SK-N-SH (cell line): ENCODE measurements around the gene STS. TPM values are rescaled to one million over a fixed set of nuclear protein-coding genes. Genes with fewer than 3 reads are reported as not detected.

Experiments used
- CTCF ChIA-PET: fragments of 300-600, 350-600 bp; formaldehyde crosslinking; extraction: SDS; loops from one replicate; lab custom pipeline; 2021; lab: Yijun Ruan, JAX
- POLR2A ChIA-PET: fragments of 350-600 bp; sonication (Branson Sonifier 250); formaldehyde crosslinking; extraction: SDS; loops from one replicate; lab custom pipeline; 2020; ENCODE audit warnings: antibody characterized with exemption, inconsistent platforms; lab: Yijun Ruan, JAX
- DNase-seq: peaks from one replicate; pipeline ENCODE4 v3.0.0; 2012
- H2AFZ ChIP-seq: fragments of 200-600 bp; sonication (generic); 2 replicates; pipeline ENCODE4 v1.8.1; 2016; ENCODE audit warnings: antibody characterized with exemption, mild to moderate bottlenecking, low read depth
- H3F3A ChIP-seq: fragments of 200-600 bp; sonication (generic); replicated peaks from 2 replicates; pipeline ENCODE3; 2016; ENCODE audit warnings: antibody characterized with exemption, mild to moderate bottlenecking; ENCODE audit not compliant: insufficient read depth
- H3K27ac ChIP-seq, 2 experiments: fragments of 200-500 bp in 1 of 2; fragments of 200-600 bp in 1 of 2; sonication (Bioruptor generic) in 1 of 2; sonication (generic), shearing (Covaris generic) in 1 of 2; 2 replicates each; pipeline versions ENCODE4 v1.5.1 to v1.6.1; 2014 to 2016; ENCODE audit warnings: low read depth in 2 of 2, inconsistent platforms in 1 of 2, low read length in 1 of 2, mild to moderate bottlenecking in 1 of 2, mixed read lengths in 1 of 2
- H3K27me3 ChIP-seq: fragments of 200-600 bp; sonication (generic), shearing (Covaris generic); 2 replicates; pipeline ENCODE4 v1.6.1; 2016; ENCODE audit warnings: mixed run types; ENCODE audit not compliant: insufficient read depth
- H3K36me3 ChIP-seq, 2 experiments: fragments of 200-500 bp in 1 of 2; fragments of 200-600 bp in 1 of 2; sonication (Bioruptor generic) in 1 of 2; sonication (generic) in 1 of 2; replicated peaks in 1 of 2; 2 replicates each; pipeline versions ENCODE3 to v1.5.1; 2014 to 2016; ENCODE audit warnings: low read length in 1 of 2, mild to moderate bottlenecking in 1 of 2; ENCODE audit not compliant: insufficient read depth in 2 of 2, control insufficient read depth in 1 of 2
- H3K4me1 ChIP-seq, 2 experiments: fragments of 200-500 bp in 1 of 2; fragments of 200-600 bp in 1 of 2; sonication (Bioruptor generic) in 1 of 2; sonication (generic), shearing (Covaris generic) in 1 of 2; 2 replicates each; pipeline versions ENCODE4 v1.5.1 to v1.6.1; 2014 to 2016; ENCODE audit warnings: low read depth in 1 of 2, low read length in 1 of 2, mixed run types in 1 of 2; ENCODE audit not compliant: insufficient read depth in 2 of 2, control insufficient read depth in 1 of 2
- H3K4me2 ChIP-seq: fragments of 200-600 bp; sonication (generic), shearing (Covaris generic); 2 replicates; pipeline ENCODE4 v1.6.1; 2017; ENCODE audit warnings: mixed run types
- H3K4me3 ChIP-seq, 2 experiments: fragments of 200-500 bp in 1 of 2; fragments of 200-600 bp in 1 of 2; sonication (Bioruptor generic) in 1 of 2; sonication (generic), shearing (Covaris generic) in 1 of 2; 2 replicates each; pipeline versions ENCODE4 v1.5.1 to v1.8.1; 2014 to 2016; ENCODE audit warnings: low read depth in 2 of 2, inconsistent platforms in 1 of 2, low read length in 1 of 2, mild to moderate bottlenecking in 1 of 2, mixed read lengths in 1 of 2, moderate library complexity in 1 of 2
- H3K79me2 ChIP-seq: fragments of 200-600 bp; sonication (generic); 2 replicates; pipeline ENCODE4 v1.8.1; 2017; ENCODE audit warnings: mild to moderate bottlenecking; ENCODE audit not compliant: insufficient read depth
- H3K9ac ChIP-seq: fragments of 200-600 bp; sonication (generic); 2 replicates; pipeline ENCODE4 v1.6.1; 2017; ENCODE audit warnings: mixed run types
- H3K9me2 ChIP-seq: fragments of 200-600 bp; sonication (generic); 2 replicates; pipeline ENCODE4 v1.6.1; 2017; ENCODE audit warnings: mixed run types
- H3K9me3 ChIP-seq: fragments of 200-600 bp; sonication (generic); 2 replicates; pipeline ENCODE4 v1.6.1; 2017; ENCODE audit warnings: mixed run types, mild to moderate bottlenecking, moderate library complexity
- H4K20me1 ChIP-seq: fragments of 200-600 bp; sonication (generic); 2 replicates; pipeline ENCODE4 v1.6.1; 2017; ENCODE audit warnings: mild to moderate bottlenecking, mixed run types; ENCODE audit not compliant: insufficient read depth
- CHD2 ChIP-seq: fragments of 150-350 bp; IDR thresholded peaks from 2 replicates; pipeline ENCODE4 v1.6.1; 2018; ENCODE audit warnings: low read length; ENCODE audit not compliant: partially characterized antibody
- ELF1 ChIP-seq: IDR thresholded peaks from 2 replicates; pipeline ENCODE4 v1.4.0; 2012
- FOXJ3 ChIP-seq: sonication (generic); formaldehyde crosslinking; IDR thresholded peaks from 2 replicates; pipeline ENCODE4 v1.5.1; 2020; ENCODE audit warnings: mild to moderate bottlenecking, missing genetic modification reagents
- GABPA ChIP-seq: IDR thresholded peaks from 2 replicates; pipeline ENCODE4 v1.4.0; 2012; ENCODE audit warnings: low read depth, mild to moderate bottlenecking
- GATA2 ChIP-seq: sonication (generic); formaldehyde crosslinking; IDR thresholded peaks from 2 replicates; pipeline ENCODE4 v1.5.0; 2020; ENCODE audit warnings: mild to moderate bottlenecking, missing genetic modification reagents
- MEF2A ChIP-seq: IDR thresholded peaks from 2 replicates; pipeline ENCODE4 v1.4.0; 2012; ENCODE audit warnings: low read depth, borderline replicate concordance
- MXI1 ChIP-seq: IDR thresholded peaks from 2 replicates; pipeline ENCODE4 v1.6.1; 2012; ENCODE audit warnings: mild to moderate bottlenecking, low read depth, low read length, improper control_type of control experiment
- RCOR1 ChIP-seq: fragments of 150-350 bp; IDR thresholded peaks from 2 replicates; pipeline ENCODE4 v1.6.1; 2017; ENCODE audit warnings: antibody characterized with exemption, low read length
- SIN3A ChIP-seq: IDR thresholded peaks from 2 replicates; pipeline ENCODE4 v1.6.1; 2012; ENCODE audit warnings: low read depth, mild to moderate bottlenecking, low read length, moderate library complexity, borderline replicate concordance
- TCF12 ChIP-seq: IDR thresholded peaks from 2 replicates; pipeline ENCODE4 v1.4.0; 2012
- TEAD4 ChIP-seq: IDR thresholded peaks from 2 replicates; pipeline ENCODE4 v1.4.0; 2012; ENCODE audit warnings: mild to moderate bottlenecking, borderline replicate concordance; ENCODE audit not compliant: insufficient read depth
- YY1 ChIP-seq: IDR thresholded peaks from 2 replicates; pipeline ENCODE4 v1.4.0; 2012; ENCODE audit warnings: low read depth, mild to moderate bottlenecking
- WGBS: methylation state at CpG from one replicate; pipeline ENCODE4 v1.1.6; 2017; ENCODE audit warnings: low lambda C conversion rate; 5-methylcytosine and 5-hydroxymethylcytosine counted together
- polyA plus RNA-seq, 3 experiments: library from polyadenylated mRNA; depleted of rRNA; stranded (reverse); fragments of >200 nt; gene quantifications; 2 replicates each; pipeline ENCODE4 v1.2.3, GENCODE V29; 2012
- TF ChIP-seq, protein P1 (sequence below): IDR thresholded peaks from 2 replicates; pipeline ENCODE4; 2012
- TF ChIP-seq, protein P2 (sequence below): fragments of 150-350 bp; IDR thresholded peaks from 2 replicates; pipeline ENCODE4 v1.6.1; 2017; ENCODE audit warnings: antibody characterized with exemption, low read length, low read depth, borderline replicate concordance
- TF ChIP-seq, protein P3 (sequence below): fragments of 150-350 bp; IDR thresholded peaks from 2 replicates; pipeline ENCODE4 v1.6.1; 2016; ENCODE audit warnings: mild to moderate bottlenecking, low read depth, low read length
- TF ChIP-seq, protein P4 (sequence below): IDR thresholded peaks from 2 replicates; pipeline ENCODE4 v1.4.0; 2012; ENCODE audit warnings: low read depth, borderline replicate concordance
- TF ChIP-seq, protein P5 (sequence below): fragments of 200-600 bp; sonication (generic); IDR thresholded peaks from 2 replicates; pipeline ENCODE4 v1.6.1; 2017; ENCODE audit warnings: antibody characterized with exemption, mild to moderate bottlenecking, moderate library complexity

STS gene
- polyA plus RNA-seq, 1 of the 3 experiments (the other 2 are of a cell fraction) = 1.1 TPM

DNA sequence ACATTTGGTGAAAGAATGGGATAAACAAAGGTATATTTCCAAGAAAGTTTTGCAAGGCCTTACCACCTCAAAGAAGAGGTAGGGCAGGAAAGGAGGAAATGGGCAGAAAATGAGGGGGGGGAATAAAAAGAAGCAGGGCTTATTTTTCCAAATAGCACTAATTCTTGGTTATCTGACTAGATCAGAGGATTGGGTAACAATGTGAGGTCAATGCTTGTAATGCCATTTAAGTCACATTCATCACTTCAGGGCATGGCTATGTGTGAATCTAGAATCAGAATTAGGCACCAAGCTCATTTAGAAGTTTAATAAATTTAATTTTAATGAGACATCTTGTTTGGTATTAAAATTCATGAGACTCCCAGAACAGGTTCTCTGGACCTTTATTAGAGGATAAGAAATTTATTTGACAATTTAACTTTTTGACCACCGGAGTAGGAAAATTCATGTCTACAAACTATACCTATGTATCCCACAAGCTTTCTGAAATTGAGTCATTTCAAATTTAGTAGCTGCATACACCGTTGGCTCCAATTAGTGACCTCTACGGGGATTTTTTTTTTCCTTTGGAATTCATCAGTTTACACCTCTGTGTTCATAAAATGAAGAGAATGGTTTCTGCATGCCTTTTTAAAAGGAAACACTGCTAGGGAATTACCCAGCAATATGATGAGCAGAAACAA is 1.4 kb upstream of the STS start:
- ChIA-PET POLR2A (no interaction called here), CTCF (interaction anchor here (0.6 to 0.9 kb wide), 2 partner anchors 11 to 14 kb away, joined by 3 read pairs; no protein-coding TSS in a partner anchor)
- H3K79me2 ChIP-seq = peaks cover 62% of the 10 kb centered on the region
- WGBS = 91% methylated on average over 3 of the region's 3 CpGs
- no peak overlapping the region for H2AFZ ChIP-seq
- no peaks in the 10 kb centered on the region for H3K9me3 ChIP-seq
- H3F3A ChIP-seq = no peaks in the 10 kb centered on the region
- no peak for DNase-seq
- H4K20me1 ChIP-seq = peaks cover 8% of the 10 kb centered on the region; the same call in 1 of the 2 replicates
- TF ChIP-seq, protein P1, sequence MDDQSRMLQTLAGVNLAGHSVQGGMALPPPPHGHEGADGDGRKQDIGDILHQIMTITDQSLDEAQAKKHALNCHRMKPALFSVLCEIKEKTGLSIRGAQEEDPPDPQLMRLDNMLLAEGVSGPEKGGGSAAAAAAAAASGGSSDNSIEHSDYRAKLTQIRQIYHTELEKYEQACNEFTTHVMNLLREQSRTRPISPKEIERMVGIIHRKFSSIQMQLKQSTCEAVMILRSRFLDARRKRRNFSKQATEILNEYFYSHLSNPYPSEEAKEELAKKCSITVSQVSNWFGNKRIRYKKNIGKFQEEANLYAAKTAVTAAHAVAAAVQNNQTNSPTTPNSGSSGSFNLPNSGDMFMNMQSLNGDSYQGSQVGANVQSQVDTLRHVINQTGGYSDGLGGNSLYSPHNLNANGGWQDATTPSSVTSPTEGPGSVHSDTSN = no peak
- TF ChIP-seq, protein P2, sequence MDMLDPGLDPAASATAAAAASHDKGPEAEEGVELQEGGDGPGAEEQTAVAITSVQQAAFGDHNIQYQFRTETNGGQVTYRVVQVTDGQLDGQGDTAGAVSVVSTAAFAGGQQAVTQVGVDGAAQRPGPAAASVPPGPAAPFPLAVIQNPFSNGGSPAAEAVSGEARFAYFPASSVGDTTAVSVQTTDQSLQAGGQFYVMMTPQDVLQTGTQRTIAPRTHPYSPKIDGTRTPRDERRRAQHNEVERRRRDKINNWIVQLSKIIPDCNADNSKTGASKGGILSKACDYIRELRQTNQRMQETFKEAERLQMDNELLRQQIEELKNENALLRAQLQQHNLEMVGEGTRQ = no peak
- TF ChIP-seq GABPA (no peak), TCF12 (no peak), FOXJ3 (CRISPR knock-in tag) (no peak), TEAD4 (no peak), GATA2 (no peak), ELF1 (no peak), RCOR1 (no peak), MEF2A (no peak), SIN3A (no peak)
- TF ChIP-seq, protein P3, sequence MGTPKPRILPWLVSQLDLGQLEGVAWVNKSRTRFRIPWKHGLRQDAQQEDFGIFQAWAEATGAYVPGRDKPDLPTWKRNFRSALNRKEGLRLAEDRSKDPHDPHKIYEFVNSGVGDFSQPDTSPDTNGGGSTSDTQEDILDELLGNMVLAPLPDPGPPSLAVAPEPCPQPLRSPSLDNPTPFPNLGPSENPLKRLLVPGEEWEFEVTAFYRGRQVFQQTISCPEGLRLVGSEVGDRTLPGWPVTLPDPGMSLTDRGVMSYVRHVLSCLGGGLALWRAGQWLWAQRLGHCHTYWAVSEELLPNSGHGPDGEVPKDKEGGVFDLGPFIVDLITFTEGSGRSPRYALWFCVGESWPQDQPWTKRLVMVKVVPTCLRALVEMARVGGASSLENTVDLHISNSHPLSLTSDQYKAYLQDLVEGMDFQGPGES = no peak
- H3K4me2 ChIP-seq = no peak overlapping the region
- H3K9me2 ChIP-seq = no peaks in the 10 kb centered on the region
- no peak overlapping the region for H3K4me3 ChIP-seq
- no peaks in the 10 kb centered on the region for H3K27me3 ChIP-seq
- no peak overlapping the region for H3K27ac ChIP-seq
- H3K9ac ChIP-seq = no peak overlapping the region
- peaks cover 0 to 5% of the 10 kb centered on the region in 2 experiments; a peak in 1 of 4 replicates for H3K4me1 ChIP-seq
- no peaks in the 10 kb centered on the region for H3K36me3 ChIP-seq

DNA sequence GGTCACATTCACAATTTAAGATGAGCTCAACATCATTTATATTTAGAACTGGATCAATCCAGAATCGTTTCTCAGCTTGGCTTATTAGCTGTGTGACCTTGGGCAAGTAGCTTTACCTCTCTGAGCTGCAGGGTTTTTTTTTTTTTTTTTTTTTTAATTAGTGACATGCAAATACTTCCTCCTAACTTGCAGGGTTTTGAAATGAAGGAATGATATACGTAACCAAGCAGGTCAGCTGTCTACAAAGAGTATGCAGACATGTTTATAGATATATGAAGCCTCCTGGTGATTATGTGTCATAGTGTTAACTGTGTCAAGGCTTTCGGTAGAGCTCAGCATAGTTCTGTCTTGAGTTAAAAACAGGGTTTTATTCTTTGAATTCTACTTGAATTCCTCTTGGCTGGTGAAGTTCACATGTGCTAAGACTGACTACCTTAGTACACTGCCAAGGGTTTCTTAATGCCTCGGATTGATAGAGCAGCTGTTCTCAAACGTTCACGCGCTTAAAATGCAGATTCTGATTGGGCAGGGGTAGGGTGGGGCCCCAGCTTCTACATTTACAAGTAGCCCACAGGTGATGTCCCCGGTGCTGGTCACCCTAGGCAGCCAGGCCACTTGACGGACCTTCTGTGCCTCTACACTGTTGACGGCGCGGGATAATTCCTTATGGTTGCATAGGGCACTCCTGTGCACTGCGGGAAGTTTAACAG is 654 bp upstream of the STS start:
- peak overlapping the region; percentile 82; the same call in 1 of the 2 replicates for H3K9ac ChIP-seq
- H4K20me1 ChIP-seq = peaks cover 8% of the 10 kb centered on the region; the same call in 1 of the 2 replicates
- peak overlapping the region; percentile 58 to 100 for H3K4me3 ChIP-seq
- H3K27ac ChIP-seq = peak overlapping the region in 1 of 2 experiments; percentile 90; a peak in 2 of 4 replicates
- 45% methylated on average over 9 of the region's 13 CpGs for whole genome bisulfite sequencing
- H3K36me3 ChIP-seq = no peaks in the 10 kb centered on the region
- no peaks in the 10 kb centered on the region for H3F3A ChIP-seq
- no peaks in the 10 kb centered on the region for H3K27me3 ChIP-seq
- H3K4me1 ChIP-seq = peaks cover 0 to 5% of the 10 kb centered on the region in 2 experiments; a peak in 1 of 4 replicates
- no peak for DNase-seq
- H3K9me2 ChIP-seq = no peaks in the 10 kb centered on the region
- peak overlapping the region; percentile 99 for H3K4me2 ChIP-seq
- H3K79me2 ChIP-seq = peaks cover 55% of the 10 kb centered on the region
- ChIA-PET POLR2A (no interaction called here), CTCF (interaction anchor here (1.2 to 1.6 kb wide), 2 partner anchors 10 to 14 kb away, joined by 3 to 4 read pairs; no protein-coding TSS in a partner anchor)
- no peaks in the 10 kb centered on the region for H3K9me3 ChIP-seq
- H2AFZ ChIP-seq = no peak overlapping the region; the same call in 1 of the 2 replicates
- TF ChIP-seq, protein P4, sequence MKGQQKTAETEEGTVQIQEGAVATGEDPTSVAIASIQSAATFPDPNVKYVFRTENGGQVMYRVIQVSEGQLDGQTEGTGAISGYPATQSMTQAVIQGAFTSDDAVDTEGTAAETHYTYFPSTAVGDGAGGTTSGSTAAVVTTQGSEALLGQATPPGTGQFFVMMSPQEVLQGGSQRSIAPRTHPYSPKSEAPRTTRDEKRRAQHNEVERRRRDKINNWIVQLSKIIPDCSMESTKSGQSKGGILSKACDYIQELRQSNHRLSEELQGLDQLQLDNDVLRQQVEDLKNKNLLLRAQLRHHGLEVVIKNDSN = no peak
- TF ChIP-seq CHD2 = no peak
- TF ChIP-seq MXI1 = no peak
- TF ChIP-seq, protein P2 = no peak
- no peak for TF ChIP-seq YY1
- TF ChIP-seq, protein P5, sequence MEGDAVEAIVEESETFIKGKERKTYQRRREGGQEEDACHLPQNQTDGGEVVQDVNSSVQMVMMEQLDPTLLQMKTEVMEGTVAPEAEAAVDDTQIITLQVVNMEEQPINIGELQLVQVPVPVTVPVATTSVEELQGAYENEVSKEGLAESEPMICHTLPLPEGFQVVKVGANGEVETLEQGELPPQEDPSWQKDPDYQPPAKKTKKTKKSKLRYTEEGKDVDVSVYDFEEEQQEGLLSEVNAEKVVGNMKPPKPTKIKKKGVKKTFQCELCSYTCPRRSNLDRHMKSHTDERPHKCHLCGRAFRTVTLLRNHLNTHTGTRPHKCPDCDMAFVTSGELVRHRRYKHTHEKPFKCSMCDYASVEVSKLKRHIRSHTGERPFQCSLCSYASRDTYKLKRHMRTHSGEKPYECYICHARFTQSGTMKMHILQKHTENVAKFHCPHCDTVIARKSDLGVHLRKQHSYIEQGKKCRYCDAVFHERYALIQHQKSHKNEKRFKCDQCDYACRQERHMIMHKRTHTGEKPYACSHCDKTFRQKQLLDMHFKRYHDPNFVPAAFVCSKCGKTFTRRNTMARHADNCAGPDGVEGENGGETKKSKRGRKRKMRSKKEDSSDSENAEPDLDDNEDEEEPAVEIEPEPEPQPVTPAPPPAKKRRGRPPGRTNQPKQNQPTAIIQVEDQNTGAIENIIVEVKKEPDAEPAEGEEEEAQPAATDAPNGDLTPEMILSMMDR = no peak
- TF ChIP-seq, protein P3 = no peak
